Measurements from ENCODE around the gene STK32B.
"Not testable (repeated sequence)": the region's sequence is repeated elsewhere in the genome, so short reads cannot be mapped to it uniquely, and the experiment has no call there.

Gene STK32B

GRCh38 chr4:5213087-5213595 lies 161.9 kb downstream of the STK32B start:
- DNase-seq: no peak

GRCh38 chr4:5215321-5215720 lies 164.0 kb downstream of the STK32B start:
- no peak for DNase-seq

- no peak for DNase-seq
Measured at GRCh38 chr4:5217421-5217820, 166.1 kb downstream of the STK32B start.

- DNase-seq: no peak
Measured at GRCh38 chr4:5218376-5219069, 167.2 kb downstream of the STK32B start.

- DNase-seq: peak; percentile 62
Measured at GRCh38 chr4:5220028-5220427, 168.7 kb downstream of the STK32B start.

GRCh38 chr4:5222047-5222446 lies 170.8 kb downstream of the STK32B start:
- no peak for DNase-seq

GRCh38 chr4:5222951-5223350 lies 171.7 kb downstream of the STK32B start:
- DNase-seq: no peak

- no peak for DNase-seq
Measured at GRCh38 chr4:5224340-5224739, 173.1 kb downstream of the STK32B start.

- DNase-seq: no peak
Measured at GRCh38 chr4:5232549-5232948, 181.3 kb downstream of the STK32B start.

GRCh38 chr4:5237086-5237660 lies 185.9 kb downstream of the STK32B start:
- no peak for DNase-seq

- DNase-seq: no peak
Measured at GRCh38 chr4:5238173-5238572, 186.9 kb downstream of the STK32B start.

- not testable (repeated sequence) for DNase-seq
Measured at GRCh38 chr4:5247061-5247460, 195.8 kb downstream of the STK32B start.

- no peak for DNase-seq
Measured at GRCh38 chr4:5247735-5248134, 196.5 kb downstream of the STK32B start.

GRCh38 chr4:5249727-5250126 lies 198.4 kb downstream of the STK32B start:
- DNase-seq: peak; percentile 19

- not testable (repeated sequence) for DNase-seq
Measured at GRCh38 chr4:5250536-5250935, 199.3 kb downstream of the STK32B start.

GRCh38 chr4:5256421-5256820 lies 205.1 kb downstream of the STK32B start:
- no peak for DNase-seq

- DNase-seq: no peak
Measured at GRCh38 chr4:5257086-5257485, 205.8 kb downstream of the STK32B start.

GRCh38 chr4:5259471-5259870 lies 208.2 kb downstream of the STK32B start:
- DNase-seq: no peak

- DNase-seq: no peak
Measured at GRCh38 chr4:5260121-5260520, 208.8 kb downstream of the STK32B start.

GRCh38 chr4:5261866-5262265 lies 210.6 kb downstream of the STK32B start:
- no peak for DNase-seq

- no peak for DNase-seq
Measured at GRCh38 chr4:5266991-5267390, 215.7 kb downstream of the STK32B start.

- DNase-seq: no peak
Measured at GRCh38 chr4:5267408-5267807, 216.1 kb downstream of the STK32B start.

GRCh38 chr4:5276475-5277075 lies 225.3 kb downstream of the STK32B start:
- no peak for DNase-seq

- DNase-seq: no peak
Measured at GRCh38 chr4:5277079-5277478, 225.8 kb downstream of the STK32B start.
